H1 (cell line): Measurements from ENCODE around the gene KCNJ4.

ENCODE experiments used
- CHD2 ChIP-seq: IDR thresholded peaks from 2 replicates; pipeline ENCODE4 v1.6.1; 2012; ENCODE audit warnings: low read length, improper control_type of control experiment
- CREB1 ChIP-seq: IDR thresholded peaks from 2 replicates; pipeline ENCODE4 v1.6.1; 2012; ENCODE audit warnings: inconsistent platforms
- EGR1 ChIP-seq: IDR thresholded peaks from 2 replicates; pipeline ENCODE4 v1.6.1; 2011; ENCODE audit warnings: low read depth, low read length, borderline replicate concordance
- EP300 ChIP-seq, 2 experiments: IDR thresholded peaks; 1 replicate in 1 of 2; 2 replicates in 1 of 2; pipeline ENCODE4 v1.6.1; 2011 to 2012; ENCODE audit warnings: low read depth in 2 of 2, low read length in 2 of 2, mild to moderate bottlenecking in 2 of 2, borderline replicate concordance in 1 of 2, inconsistent platforms in 1 of 2, moderate library complexity in 1 of 2
- EZH2 ChIP-seq: fragments of 200-600 bp; sonication (generic); IDR thresholded peaks from 2 replicates; pipeline ENCODE4 v1.7.1; 2012; ENCODE audit warnings: low read depth, mild to moderate bottlenecking, moderate library complexity, low read length, inconsistent platforms; ENCODE audit not compliant: severe bottlenecking
- JUN ChIP-seq: IDR thresholded peaks from 2 replicates; pipeline ENCODE4 v1.6.1; 2011; ENCODE audit warnings: low read depth, mild to moderate bottlenecking, improper control_type of control experiment, low read length
- MAFK ChIP-seq: IDR thresholded peaks from 2 replicates; pipeline ENCODE4 v1.6.1; 2012; ENCODE audit warnings: low read depth, mild to moderate bottlenecking, improper control_type of control experiment, low read length
- RAD21 ChIP-seq, 2 experiments: IDR thresholded peaks in 1 of 2; conservative IDR thresholded peaks in 1 of 2; 2 replicates each; pipeline ENCODE4 v1.6.1; 2011; ENCODE audit warnings: low read depth in 2 of 2, low read length in 2 of 2, improper control_type of control experiment in 1 of 2, inconsistent platforms in 1 of 2, mild to moderate bottlenecking in 1 of 2, moderate library complexity in 1 of 2
- RFX5 ChIP-seq: IDR thresholded peaks from 2 replicates; pipeline ENCODE4 v1.6.1; 2011; ENCODE audit warnings: low read depth, low read length, improper control_type of control experiment, borderline replicate concordance
- SP1 ChIP-seq: IDR thresholded peaks from 2 replicates; pipeline ENCODE4 v1.6.1; 2011; ENCODE audit warnings: low read depth, low read length
- TAF1 ChIP-seq: IDR thresholded peaks from 2 replicates; pipeline ENCODE4 v1.6.1; 2011; ENCODE audit warnings: mild to moderate bottlenecking, low read depth, low read length
- TCF12 ChIP-seq: IDR thresholded peaks from 2 replicates; pipeline ENCODE4 v1.6.1; 2011; ENCODE audit warnings: low read depth, mild to moderate bottlenecking, low read length
- TF ChIP-seq, protein P1 (sequence below), 3 experiments: IDR thresholded peaks; 1 replicate in 2 of 3; 2 replicates in 1 of 3; pipeline versions ENCODE4 v1.5.1 to v1.6.1; 2011; ENCODE audit warnings: low read length in 3 of 3, mild to moderate bottlenecking in 3 of 3, inconsistent platforms in 2 of 3, low read depth in 1 of 3, moderate library complexity in 1 of 3; ENCODE audit not compliant: insufficient read depth in 1 of 3; ENCODE audit errors: control extremely low read depth in 1 of 3
- TF ChIP-seq, protein P2 (sequence below): IDR thresholded peaks from 2 replicates; pipeline ENCODE4 v1.6.1; 2011; ENCODE audit warnings: low read depth, mild to moderate bottlenecking, low read length; ENCODE audit not compliant: insufficient read depth

DNA sequence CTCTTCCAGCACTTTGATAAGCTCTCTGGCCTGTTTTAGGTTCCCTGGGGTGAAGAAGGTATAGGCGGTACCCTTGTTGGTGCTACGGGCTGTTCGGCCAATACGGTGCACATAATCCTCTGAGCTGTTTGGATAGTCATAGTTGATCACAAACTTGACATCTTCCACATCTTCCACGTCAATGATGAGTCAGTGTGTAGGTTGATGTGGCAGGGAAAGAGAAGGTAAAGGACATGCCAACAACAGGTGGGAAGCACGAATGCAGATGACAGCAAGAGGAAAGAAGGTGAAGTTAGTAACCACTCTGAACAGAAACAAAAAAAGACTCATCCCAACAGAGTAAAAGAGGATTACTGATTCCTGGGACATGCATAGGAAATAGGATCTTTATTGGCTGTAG lies 32.9 kb upstream of the KCNJ4 start:
- TF ChIP-seq TAF1: no peak
- no peak for TF ChIP-seq MAFK
- TF ChIP-seq, protein P1, sequence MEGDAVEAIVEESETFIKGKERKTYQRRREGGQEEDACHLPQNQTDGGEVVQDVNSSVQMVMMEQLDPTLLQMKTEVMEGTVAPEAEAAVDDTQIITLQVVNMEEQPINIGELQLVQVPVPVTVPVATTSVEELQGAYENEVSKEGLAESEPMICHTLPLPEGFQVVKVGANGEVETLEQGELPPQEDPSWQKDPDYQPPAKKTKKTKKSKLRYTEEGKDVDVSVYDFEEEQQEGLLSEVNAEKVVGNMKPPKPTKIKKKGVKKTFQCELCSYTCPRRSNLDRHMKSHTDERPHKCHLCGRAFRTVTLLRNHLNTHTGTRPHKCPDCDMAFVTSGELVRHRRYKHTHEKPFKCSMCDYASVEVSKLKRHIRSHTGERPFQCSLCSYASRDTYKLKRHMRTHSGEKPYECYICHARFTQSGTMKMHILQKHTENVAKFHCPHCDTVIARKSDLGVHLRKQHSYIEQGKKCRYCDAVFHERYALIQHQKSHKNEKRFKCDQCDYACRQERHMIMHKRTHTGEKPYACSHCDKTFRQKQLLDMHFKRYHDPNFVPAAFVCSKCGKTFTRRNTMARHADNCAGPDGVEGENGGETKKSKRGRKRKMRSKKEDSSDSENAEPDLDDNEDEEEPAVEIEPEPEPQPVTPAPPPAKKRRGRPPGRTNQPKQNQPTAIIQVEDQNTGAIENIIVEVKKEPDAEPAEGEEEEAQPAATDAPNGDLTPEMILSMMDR (IDR thresholded peaks at IDR 0.05; ENCODE audit: control extremely low read depth in 1 of 3, insufficient read depth in 1 of 3, low read depth in 1 of 3, low read length in 3 of 3): no peak
- no peak for TF ChIP-seq SP1
- TF ChIP-seq EZH2: no peak
- TF ChIP-seq EP300 (IDR thresholded peaks at IDR 0.05; ENCODE audit: borderline replicate concordance in 1 of 2, low read depth in 2 of 2, low read length in 2 of 2): no peak
- TF ChIP-seq, protein P2, sequence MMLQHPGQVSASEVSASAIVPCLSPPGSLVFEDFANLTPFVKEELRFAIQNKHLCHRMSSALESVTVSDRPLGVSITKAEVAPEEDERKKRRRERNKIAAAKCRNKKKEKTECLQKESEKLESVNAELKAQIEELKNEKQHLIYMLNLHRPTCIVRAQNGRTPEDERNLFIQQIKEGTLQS: no peak
- TF ChIP-seq CREB1: no peak
- no peak for TF ChIP-seq RAD21 (IDR thresholded peaks at IDR 0.05 in 1 of 2, conservative IDR thresholded peaks at IDR 0.05 in 1 of 2; ENCODE audit: low read depth in 2 of 2, low read length in 2 of 2)
- no peak for TF ChIP-seq EGR1
- no peak for TF ChIP-seq JUN
- TF ChIP-seq CHD2: no peak
- no peak for TF ChIP-seq RFX5
- TF ChIP-seq TCF12: no peak
